ENCODE measurements around the gene HSPG2.

DNA sequence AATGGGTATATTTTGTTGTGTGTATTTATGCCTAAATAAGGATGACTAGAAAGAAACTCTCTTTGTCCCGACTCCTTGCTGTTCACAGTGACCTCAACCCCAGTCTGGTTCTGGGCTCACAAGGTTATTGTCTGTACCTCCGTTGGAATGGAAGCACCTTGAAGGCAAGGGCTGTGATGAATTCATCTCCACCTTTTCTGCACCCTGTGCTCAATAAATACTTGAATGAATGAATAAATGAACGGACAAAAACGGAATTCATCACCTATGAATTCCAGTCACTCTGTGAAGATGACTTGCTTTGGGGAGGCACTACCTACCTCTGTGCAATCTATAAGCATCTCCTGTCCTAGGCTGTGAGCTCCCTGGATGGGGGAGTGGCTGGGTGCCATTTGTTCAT lies 39.3 kb downstream of the HSPG2 start:
- TF ChIP-seq POLR2A (IDR thresholded peaks at IDR 0.05; ENCODE audit: low read length) (no peak), GATA1 (IDR thresholded peaks at IDR 0.05; ENCODE audit: low read depth, low read length) (no peak)
